GM21576 (cell line): ENCODE measurements around the gene HSF2.

Experiments
- ATAC-seq: cut with Tn5 transposase; IDR thresholded peaks from one replicate; pipeline ENCODE4 v1.9.1; 2021; ENCODE audit warnings: mild to moderate bottlenecking, moderate library complexity; ENCODE audit not compliant: unreplicated experiment

Gene HSF2

DNA sequence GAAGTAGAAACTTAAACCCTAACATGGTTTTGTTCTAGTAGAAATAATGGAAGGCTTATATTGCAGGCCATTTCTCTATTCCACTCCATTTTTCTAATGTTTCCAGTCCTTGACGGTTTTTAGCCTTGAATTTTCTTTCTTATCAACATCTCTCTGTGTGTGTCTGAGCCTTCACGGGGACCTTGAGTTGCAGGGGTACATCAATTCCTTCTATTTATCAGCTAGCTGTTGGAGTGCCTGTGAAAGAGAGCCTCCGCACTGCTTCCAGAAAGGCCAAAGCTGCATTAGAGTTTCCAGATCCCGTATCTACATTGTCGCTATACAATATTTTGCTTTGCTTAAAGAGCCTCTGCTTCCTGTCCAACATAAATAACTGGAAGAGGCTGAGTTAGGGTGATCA, 5.4 kb upstream of the HSF2 start:
- no peak for ATAC-seq

DNA sequence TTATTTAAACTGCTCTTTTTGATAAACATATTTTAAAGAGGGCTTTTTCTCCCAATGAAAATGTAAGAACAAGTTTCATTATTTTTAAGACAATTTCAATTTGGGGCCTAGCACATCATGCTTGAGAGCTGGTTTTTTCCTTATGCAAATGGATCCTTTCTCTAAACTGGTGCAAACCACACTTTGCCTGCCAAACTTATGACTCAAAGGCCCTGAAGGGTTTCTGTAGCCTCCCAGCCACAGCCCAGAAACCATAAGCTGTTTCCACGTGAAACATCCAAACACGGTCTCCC, 451 bp upstream of the HSF2 start:
- ATAC-seq, result no peak

DNA sequence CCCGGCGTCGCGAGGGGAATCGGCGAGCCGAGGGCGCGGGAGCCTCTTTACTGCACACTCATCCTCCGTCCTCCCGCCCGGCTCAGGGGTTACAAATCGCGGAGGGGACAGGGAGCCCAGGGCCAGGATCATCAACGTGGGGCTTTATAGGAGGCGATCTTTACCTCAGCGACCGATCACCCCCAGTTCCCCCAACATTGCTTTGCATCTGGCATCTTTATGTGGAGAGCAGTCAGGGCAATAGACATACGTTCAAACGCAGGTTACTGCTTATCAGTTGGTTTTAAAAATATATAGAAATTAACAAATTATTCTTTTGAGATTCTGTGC, 634 bp downstream of the HSF2 start:
- no peak for ATAC-seq

DNA sequence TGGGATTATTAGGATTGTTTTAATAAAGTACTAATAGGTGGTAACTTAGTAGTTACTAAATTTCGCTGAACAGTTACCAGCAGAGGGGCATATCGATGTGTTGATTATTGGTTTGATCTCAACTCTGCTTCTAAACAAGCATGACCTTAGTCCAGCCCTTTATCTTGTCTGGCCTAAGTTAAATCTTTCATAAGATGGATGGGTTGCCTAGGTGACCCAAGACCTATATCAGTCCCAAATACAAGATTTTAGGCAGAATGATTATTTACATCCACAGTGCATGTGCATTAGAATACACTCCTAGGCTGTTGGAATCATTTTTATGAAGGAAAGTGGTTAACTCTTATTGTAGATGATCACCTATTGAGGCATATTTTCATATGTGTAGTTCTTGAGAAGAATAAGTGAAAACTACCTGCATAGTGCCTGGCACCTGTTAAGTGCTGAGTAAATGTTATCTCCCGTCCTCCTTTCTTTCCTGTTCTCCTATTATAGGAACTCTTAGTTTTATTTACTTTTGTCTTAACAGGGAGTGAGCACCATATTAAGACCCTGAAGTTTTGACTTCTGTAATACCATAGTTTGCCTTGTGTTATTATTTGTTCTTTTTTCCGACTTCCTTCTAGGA, 1.1 kb downstream of the HSF2 start:
- no peak for ATAC-seq

DNA sequence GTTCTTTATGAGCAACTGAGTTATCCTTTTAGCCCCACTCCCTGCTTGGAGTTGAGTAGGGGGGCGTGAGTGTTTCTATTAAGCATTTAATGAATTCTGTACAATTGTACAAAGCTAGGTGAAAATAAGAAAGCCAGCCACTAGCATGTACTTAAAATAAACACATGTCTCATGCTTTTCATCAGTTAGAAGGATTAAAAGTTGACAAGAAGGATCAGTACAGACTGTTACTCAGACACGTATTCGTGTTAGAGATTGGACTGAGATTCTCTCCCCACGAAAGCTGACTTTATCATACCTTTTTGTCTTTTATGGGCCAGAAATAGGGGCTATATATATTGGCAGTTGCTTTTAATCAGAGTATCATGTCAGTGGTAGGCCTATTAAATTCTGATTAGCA, 1.7 kb downstream of the HSF2 start:
- no peak for ATAC-seq

DNA sequence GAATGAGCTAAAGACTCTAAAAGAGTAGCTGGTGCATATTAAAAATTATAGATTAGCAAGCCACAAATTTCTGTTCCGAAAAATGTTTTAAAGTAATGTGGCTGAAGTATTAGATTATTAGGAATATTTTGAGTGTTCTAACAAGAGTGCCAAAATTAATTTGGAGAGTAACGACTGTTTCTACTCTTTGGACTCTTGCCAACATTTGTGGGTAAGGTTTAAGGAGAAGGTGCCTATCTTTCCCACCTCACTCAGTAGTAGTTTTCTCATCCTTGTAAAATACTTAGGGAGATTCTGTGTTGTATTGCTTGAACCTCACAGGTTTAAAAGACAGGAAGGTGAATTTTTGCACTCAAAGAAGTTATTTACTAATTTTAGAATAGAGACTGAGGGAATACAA, 5.0 kb downstream of the HSF2 start:
- ATAC-seq, result no peak

DNA sequence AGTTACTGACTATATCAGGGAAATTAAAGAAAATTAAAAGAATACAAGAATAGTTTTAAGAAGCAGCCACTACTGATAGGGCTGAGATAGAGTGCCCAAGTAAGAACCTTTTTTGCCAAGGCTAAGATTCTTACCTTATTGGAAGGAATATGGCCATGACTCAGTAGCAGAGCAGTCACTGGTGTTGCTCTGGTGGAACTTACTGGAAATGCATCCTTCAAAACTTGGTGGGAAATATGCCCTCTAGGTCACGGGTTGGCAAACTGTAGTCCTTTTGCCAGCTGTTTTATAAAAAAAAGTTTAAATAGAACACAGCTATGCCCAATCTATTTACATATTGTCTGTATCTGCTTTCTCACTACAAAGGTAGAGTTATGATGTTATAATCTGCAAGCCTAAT, 6.0 kb downstream of the HSF2 start:
- ATAC-seq, result no peak

DNA sequence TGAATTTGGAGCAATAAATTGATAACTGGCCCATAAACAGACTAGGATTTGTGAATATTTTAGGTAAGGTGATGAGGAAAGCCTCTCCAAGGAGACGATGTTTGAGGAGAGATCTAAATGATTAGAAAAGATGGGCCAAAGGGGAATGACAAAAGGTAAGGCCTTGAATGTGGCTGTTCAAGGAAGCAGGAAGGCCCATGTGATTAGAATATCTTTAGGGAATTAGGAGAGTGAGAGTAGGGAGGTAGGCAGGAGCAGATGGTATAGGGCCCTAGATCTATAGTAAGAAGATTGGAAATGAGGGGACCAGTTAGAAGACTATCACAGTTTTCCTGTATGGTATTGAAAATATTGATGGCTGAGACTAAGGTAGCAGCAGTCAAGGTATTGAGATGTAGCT, 6.7 kb downstream of the HSF2 start:
- no peak for ATAC-seq

DNA sequence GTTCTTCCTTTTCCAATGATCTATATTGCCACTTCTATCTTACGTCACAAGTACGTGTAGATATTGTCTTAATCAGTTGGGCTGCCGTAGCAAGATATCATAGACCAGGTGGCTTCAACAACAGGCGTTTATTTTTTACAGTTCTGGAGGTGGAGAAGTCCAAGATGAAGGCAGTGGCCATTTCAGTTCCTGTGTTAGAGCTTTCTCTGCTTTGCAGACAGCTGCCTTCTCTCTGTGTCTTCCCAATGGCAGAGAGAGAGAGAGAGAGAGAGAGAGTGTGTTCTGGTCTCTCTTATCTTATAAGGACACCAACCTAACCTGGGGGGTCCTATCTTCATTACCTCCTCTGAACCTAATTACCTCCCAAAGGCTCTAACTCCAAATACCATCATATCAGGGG, 8.3 kb downstream of the HSF2 start:
- ATAC-seq, result no peak

DNA sequence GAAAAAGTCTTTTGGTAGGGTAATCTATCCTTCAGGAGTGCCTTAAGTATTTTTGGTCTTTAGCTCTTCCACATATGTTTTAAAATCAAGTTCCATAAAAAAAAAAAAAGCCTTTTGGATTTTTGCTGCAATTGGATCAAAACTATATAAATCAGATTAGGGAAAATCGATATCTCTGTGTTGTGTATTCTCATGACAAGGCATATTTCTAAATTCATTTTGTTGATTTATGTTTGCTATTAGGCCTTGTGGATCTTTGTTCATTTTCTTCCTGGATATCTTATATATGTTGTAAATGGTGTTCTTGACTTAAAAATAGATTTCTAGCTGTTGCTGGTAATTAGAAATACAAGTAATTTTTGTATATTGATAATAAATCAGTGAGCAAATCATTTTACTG, 8.8 kb downstream of the HSF2 start:
- no peak for ATAC-seq

DNA sequence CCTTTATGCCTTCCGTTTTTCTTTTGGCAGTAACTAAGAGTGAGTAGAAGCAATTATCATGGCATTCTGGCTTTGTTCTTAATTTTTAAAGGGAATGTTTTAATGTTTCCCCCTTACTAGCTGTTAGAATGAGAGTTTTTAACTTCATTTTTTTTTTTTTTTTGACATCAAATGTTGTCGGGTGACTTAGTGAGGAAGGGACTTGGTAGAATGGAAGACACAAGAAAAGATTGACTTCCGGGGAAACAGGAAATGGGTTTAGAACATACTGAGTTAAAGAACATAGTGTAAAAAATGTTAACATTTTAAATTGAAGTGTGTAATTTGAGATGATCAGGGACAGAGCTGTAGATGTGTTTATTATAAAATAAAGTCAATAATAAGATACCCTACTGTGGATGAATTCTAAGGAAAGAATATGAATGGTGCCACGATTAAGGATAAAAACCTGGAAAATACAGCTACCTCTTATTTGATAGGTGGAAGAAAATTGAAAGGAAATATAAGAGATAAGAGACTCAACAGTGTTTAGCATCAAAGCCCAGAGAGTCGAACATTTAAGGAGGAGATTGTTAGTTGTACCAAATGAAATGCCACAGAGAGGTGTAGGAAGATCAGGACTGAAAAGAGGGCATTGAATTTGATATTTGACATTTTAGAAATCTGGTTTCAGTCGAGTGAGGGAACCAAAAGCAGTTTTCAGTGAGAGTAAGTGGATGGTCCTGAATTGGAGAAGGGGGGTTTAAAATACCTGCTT, 9.4 kb downstream of the HSF2 start:
- ATAC-seq, result no peak

DNA sequence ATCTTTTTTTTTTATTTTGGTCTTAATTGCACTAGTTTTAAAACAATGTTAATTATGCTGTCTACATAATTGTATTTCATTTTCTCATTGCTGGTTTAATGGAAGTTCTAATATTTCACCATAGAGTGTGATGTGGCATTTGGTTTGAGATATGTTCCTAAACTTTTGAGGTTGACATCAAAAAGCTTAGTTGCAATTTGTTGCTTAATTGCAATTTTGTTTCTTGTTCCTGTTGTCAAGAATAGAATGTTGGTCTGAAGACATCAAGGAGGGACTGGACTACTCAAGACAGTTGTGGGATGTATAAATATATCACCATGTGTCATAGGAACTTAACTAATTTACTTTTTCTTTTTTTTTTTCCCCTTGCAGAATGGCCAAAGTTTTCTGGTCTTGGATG, 12.5 kb downstream of the HSF2 start:
- ATAC-seq, result no peak

DNA sequence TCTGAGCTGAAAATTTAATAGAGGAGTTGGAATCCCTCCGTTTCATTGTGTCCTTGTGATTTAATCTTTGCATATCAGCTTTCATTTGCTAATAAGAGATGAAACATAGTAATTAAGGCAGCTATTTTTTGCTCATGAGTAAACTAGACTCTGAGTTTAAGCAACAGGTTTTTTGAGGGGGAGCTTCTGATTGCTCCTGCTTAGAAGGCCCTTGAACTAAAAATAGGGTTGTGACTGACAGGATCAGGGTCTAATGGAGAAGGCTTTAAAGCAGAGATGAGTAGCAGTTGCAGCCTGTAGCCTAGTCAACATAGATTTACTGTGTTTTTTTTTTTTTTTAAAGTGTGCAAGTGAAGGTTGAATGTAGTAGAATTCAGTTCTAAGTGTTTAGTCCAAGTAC, 17.4 kb downstream of the HSF2 start:
- ATAC-seq, result no peak

DNA sequence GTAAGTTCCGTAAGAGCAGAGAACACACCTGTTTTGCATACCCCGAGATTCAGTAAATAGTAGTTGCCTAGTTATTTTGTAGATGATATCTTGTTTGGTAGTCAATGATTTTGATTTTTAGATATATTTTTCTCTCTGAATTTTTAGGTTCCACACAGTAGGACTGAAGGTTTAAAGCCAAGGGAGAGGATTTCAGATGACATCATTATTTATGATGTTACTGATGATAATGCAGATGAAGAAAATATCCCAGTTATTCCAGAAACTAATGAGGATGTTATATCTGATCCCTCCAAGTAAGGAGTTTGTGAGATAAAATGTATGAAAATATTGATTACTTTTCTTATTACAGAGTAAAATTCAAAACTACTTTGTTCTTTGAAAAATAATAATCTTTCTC, 22.6 kb downstream of the HSF2 start:
- no peak for ATAC-seq

DNA sequence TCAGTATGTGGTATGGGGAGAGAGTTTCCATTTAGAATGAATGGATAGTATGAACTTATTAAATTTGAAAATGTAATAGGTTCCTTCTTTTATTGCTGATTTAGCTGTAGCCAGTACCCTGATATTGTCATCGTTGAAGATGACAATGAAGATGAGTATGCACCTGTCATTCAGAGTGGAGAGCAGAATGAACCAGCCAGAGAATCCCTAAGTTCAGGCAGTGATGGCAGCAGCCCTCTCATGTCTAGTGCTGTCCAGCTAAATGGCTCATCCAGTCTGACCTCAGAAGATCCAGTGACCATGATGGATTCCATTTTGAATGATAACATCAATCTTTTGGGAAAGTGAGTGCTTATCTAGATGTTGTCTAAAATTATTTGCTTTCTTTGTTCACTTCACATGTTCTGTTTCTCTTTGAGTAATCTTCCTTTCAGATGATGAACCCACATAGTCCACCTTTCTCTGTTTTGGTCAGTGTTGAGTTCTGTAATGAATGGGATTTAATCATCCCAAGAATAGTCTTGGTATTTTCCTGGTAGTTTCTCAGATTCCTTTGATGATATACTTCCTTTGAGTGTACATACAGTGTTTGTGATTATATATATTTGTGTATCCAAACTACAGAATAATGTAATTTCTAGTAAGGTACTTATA, 23.3 kb downstream of the HSF2 start:
- peak; percentile 79 for ATAC-seq

DNA sequence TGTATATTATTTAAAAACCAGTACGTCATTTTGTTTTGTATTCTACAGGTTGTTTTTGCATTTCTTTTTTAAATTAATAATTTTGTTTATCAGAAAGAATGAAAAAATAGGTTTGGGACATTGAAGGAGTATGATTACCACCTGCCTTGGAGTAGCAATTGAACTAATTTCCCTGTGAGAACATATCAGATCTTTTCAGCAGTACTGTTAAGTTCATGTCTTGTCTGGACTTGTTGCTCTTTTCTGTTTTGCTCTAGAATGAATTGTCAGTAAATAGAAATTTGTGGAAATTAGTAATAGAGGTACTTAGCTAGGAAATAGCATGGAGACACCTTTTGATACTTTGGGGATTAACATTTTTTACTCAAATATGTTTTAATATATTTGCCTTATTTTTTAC, 24.3 kb downstream of the HSF2 start:
- ATAC-seq, result no peak

DNA sequence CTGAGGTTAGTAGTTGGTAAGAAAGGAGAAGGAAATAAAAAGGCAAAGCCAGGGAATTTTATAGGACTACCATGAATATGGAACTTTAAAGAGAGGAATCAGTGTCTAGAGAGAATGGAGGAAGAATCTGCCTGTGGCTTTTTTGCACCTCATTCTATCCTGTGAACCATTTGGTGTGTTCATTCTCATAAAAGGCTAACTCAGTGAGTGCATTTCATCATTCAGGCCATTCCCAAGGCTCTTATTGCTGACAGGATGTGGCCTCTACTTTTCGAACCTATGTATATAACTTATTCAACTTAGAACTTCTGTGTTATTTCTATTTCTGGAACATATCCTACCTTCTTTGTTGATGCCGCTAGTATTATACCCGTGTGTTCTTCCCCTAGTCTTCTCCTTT, 27.1 kb downstream of the HSF2 start:
- ATAC-seq, result no peak

DNA sequence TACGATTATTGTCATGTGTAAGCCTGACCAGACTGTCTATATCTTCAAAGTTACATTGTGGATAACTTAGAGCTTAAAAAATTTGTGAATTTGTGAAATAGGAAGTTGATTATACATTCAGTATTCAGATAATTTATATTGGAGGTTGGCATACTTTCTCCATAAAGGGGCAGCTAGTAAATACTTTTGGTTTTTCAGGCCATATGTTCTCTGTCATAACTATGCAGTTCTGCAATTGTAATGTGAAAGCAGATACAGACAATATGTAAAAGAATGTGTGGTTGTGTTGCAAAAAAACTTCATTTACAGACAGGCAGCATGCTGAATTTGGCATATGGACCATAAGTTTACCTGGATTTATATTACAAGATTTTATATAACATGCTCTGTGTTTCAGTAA, 29.3 kb downstream of the HSF2 start:
- ATAC-seq, result no peak

DNA sequence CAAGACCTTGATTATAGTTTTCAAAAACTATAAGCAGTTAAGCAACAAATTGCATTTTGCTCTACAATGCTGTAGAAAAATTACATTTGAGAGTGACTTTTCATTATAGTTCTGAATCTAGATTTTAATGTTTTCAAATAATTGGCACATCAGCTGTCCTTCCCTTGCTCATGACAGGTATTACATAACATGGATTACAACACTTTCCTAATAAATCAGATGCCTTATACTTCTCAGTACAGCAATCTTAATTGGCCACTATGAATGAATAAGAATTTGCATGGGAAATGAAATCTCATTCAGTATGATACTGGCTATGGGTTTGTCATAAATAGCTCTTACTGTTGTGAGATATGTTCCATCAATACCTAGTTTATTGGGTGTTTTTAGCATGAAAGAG, 29.9 kb downstream of the HSF2 start:
- ATAC-seq, result no peak

DNA sequence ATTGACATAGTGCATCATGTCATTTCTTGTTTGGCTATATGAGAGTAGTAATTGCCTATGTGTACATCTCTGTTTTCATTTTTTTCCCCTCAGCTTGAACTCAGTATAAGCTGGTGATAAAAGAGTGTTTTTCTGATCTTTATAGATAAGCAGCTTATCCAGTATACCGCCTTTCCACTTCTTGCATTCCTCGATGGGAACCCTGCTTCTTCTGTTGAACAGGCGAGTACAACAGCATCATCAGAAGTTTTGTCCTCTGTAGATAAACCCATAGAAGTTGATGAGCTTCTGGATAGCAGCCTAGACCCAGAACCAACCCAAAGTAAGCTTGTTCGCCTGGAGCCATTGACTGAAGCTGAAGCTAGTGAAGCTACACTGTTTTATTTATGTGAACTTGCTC, 32.3 kb downstream of the HSF2 start:
- no peak for ATAC-seq

DNA sequence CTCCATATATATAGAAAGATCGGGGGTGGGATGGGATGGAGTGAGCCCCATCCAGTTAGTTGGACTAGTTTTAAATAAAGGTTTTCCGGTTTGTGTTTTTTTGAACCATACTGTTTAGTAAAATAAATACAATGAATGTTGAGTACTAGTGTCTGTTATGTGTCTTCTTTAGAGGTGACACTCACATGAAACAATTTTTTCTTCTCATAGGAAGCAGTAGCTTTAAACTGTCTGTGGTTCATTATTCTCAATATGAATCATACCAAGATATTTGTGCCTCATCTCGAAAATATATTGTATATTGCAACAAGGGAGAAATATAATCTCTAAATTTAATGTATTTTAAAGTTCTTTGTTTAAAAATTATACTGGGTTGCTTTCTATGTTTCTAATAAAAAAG, 33.4 kb downstream of the HSF2 start:
- peak; percentile 68 for ATAC-seq

DNA sequence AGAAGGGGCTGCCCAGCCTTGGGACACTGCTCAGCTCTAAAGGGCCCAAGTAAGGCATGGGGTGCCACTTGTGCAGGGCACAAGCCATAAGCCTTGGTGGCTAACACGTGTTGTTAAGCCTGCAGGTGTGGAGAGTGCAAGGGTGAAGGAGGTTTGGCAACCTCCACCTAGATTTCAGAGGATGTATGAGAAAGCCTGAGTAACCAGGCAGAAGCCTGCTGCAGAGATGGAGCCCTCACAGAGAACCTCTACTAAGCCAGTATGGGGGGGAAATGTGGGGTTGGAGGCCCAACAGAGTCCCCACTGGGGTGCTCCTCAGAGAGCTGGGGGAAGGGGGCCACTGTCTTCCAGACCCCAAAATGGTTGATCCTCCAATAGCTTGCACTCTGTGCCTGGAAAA, 39.5 kb downstream of the HSF2 start:
- ATAC-seq, result no peak

DNA sequence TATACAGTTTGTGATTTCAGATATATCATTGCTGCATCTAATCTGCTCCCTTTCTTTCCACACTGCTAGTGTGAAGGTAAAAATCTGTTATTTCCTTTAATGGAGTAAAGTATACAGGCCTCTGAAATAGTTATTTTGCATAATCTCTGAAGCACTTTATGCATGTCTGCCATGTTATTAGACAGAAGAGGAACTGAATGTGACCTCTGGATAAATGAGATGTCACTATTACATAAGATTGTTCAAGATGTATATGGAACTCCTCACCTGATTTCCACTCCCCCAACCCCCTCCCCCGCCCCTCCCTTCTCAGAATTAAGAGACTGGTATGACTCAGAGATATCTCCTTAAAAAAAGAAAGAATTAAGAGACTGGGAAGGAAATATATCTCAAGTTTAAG, 45.8 kb downstream of the HSF2 start:
- no peak for ATAC-seq
